ENCODE data around the gene WNT8B. TPM values are rescaled to one million over a fixed set of nuclear protein-coding genes. Genes with fewer than 3 reads are reported as not detected.

WNT8B gene
- total and polyA plus RNA-seq, 2 experiments from 2014 or later, result not detected

- no peaks in the 10 kb centered on the region for H3K27me3 ChIP-seq
These were observed 26.6 kb upstream of the WNT8B start for GRCh38 chr10:100436255-100436654.

GRCh38 chr10:100438674-100439315 lies 24.0 kb upstream of the WNT8B start:
- no peaks in the 10 kb centered on the region for H3K27me3 ChIP-seq
- no peaks in the 10 kb centered on the region for H3K9me3 ChIP-seq (ENCODE audit: low read depth)
- no peak overlapping the region for H3K4me3 ChIP-seq

More at GRCh38 chr10:100436255-100436654, 26.6 kb upstream of the WNT8B start:
- Histone ChIP-seq H3K4me3 (no peak overlapping the region), H3K9me3 (ENCODE audit: low read depth) (no peaks in the 10 kb centered on the region), H3K4me1 (ENCODE audit: low read depth) (no peaks in the 10 kb centered on the region), H3K27ac (no peak overlapping the region), H3K36me3 (no peaks in the 10 kb centered on the region)
- no peak for TF ChIP-seq CTCF (IDR thresholded peaks at IDR 0.05; ENCODE audit: low read depth, low read length)
- DNase-seq (ENCODE audit: low read depth in 1 of 2, low spot score in 1 of 2), result no peak

DNA sequence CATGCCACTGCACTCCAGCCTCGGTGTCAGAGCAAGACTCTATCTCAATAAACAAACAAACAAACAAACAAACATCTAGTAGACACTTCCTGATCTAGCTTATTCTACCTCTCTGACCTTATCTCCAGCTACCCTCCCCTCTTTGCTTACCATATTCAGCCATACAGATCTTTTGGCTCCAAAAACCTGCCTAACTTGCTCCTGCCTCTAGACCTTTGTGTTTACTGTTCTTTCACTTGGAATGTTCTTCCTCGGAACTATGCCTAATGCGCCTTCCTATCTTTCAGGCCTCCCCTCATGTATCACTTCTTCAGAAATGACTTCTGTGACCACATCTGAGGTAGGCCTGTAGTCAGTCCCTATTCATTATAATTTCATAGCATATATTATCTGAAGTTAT lies 20.3 kb upstream of the WNT8B start:
- no peaks in the 10 kb centered on the region for H3K4me1 ChIP-seq (ENCODE audit: low read depth)
- no peak overlapping the region for H3K27ac ChIP-seq
- no peaks in the 10 kb centered on the region for H3K27me3 ChIP-seq
- H3K4me3 ChIP-seq, result no peak overlapping the region
- no peaks in the 10 kb centered on the region for H3K9me3 ChIP-seq (ENCODE audit: low read depth)
- no peak for TF ChIP-seq CTCF (IDR thresholded peaks at IDR 0.05; ENCODE audit: low read depth, low read length)
- no peaks in the 10 kb centered on the region for H3K36me3 ChIP-seq
- DNase-seq (ENCODE audit: low read depth in 1 of 2, low spot score in 1 of 2), result no peak

More at GRCh38 chr10:100438674-100439315, 24.0 kb upstream of the WNT8B start:
- Histone ChIP-seq H3K27ac (no peak overlapping the region), H3K36me3 (no peaks in the 10 kb centered on the region), H3K4me1 (ENCODE audit: low read depth) (no peaks in the 10 kb centered on the region)
- no peak for TF ChIP-seq CTCF (IDR thresholded peaks at IDR 0.05; ENCODE audit: low read depth, low read length)
- DNase-seq (ENCODE audit: low read depth in 1 of 2, low spot score in 1 of 2), result no peak

DNA sequence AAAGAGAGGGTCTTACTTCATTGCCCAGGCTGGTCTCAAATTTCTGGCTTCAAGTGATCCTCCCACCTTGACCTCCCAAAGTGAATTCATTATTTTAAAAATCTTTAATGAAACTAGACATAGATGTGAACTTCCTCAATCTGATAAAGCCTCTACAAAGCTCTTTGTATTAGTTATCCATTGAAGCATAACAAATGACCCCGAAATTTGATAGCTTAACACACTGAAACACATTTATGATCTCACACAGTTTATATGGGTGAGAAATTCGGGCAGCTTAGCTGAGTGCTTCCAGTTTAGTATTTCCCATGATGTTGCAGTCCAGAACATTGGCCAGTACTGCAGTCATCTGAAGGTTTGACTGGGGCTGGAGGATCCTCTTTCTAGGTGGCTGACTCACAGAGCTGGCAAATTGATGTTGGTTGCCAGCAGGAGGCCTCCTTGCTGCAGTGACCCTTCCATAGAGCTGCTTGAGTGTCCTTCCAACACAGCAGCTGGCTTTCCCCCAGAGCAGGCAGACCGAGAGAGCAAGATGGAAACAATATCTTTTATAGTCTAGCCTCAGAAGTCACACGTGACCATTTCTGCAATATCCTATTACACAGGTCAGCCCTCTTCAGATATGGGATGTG lies 16.6 kb upstream of the WNT8B start:
- TF ChIP-seq CTCF (IDR thresholded peaks at IDR 0.05; ENCODE audit: low read depth, low read length), result no peak
- H3K27ac ChIP-seq, result no peak overlapping the region
- H3K4me1 ChIP-seq (ENCODE audit: low read depth), result no peaks in the 10 kb centered on the region

DNA sequence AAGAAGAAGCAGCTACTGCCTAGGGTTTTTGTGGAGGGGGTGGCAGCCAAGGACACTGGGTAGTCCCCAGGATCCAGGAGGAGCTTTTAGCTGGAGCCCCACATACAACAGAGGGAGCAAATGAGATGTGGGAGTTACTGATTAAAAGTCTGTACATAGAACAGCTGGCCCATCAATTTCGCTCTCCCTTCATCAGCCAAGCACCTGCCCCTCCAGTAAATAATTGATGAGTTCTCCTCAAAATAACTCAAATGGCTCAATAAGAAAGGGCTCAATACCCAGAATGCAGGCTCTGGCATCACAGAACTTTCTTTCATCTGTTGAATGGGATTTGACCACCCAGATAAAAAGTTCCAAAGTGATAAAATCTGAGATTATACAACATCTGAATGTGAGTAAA lies 15.1 kb upstream of the WNT8B start:
- no peak overlapping the region for H3K27ac ChIP-seq
- H3K27me3 ChIP-seq, result no peaks in the 10 kb centered on the region
- H3K9me3 ChIP-seq (ENCODE audit: low read depth), result no peaks in the 10 kb centered on the region
- no peak overlapping the region for H3K4me3 ChIP-seq
- H3K4me1 ChIP-seq (ENCODE audit: low read depth), result no peaks in the 10 kb centered on the region
- DNase-seq (ENCODE audit: low read depth in 1 of 2, low spot score in 1 of 2), result no peak
- H3K36me3 ChIP-seq, result no peaks in the 10 kb centered on the region
- no peak for TF ChIP-seq CTCF (IDR thresholded peaks at IDR 0.05; ENCODE audit: low read depth, low read length)

More for the DNA sequence above, 16.6 kb upstream of the WNT8B start:
- Histone ChIP-seq H3K9me3 (ENCODE audit: low read depth) (no peaks in the 10 kb centered on the region), H3K4me3 (no peak overlapping the region), H3K36me3 (no peaks in the 10 kb centered on the region), H3K27me3 (no peaks in the 10 kb centered on the region)
- DNase-seq (ENCODE audit: low read depth in 1 of 2, low spot score in 1 of 2), result no peak
